A549 (cell line): ENCODE measurements around the gene FZD10.

Source experiments
- CEBPB ChIP-seq, 2 experiments: fragments of >200 bp in 1 of 2; sonication (Bioruptor Twin) in 1 of 2; formaldehyde crosslinking in 1 of 2; IDR thresholded peaks; 2 replicates each; pipeline ENCODE4 v1.6.1; 2012 to 2016
- EP300 ChIP-seq, 2 experiments: fragments of >200 bp; sonication (Bioruptor Twin); formaldehyde crosslinking; IDR thresholded peaks; 2 replicates in 1 of 2; 3 replicates in 1 of 2; pipeline ENCODE4 v1.6.1; 2016 to 2017
- KDM1A ChIP-seq: fragments of 200-600 bp; sonication (generic); IDR thresholded peaks from 2 replicates; pipeline ENCODE4 v1.6.1; 2016; ENCODE audit warnings: low read depth, mild to moderate bottlenecking
- MYC ChIP-seq: IDR thresholded peaks from 2 replicates; pipeline ENCODE4 v1.6.1; 2012; ENCODE audit warnings: mild to moderate bottlenecking, inconsistent platforms, low read length, improper control_type of control experiment, borderline replicate concordance
- TF ChIP-seq, protein P1 (sequence below): fragments of >200 bp; sonication (Bioruptor Twin); formaldehyde crosslinking; IDR thresholded peaks from 3 replicates; pipeline ENCODE4 v1.5.1; 2016
- TF ChIP-seq, protein P2 (sequence below): fragments of 200-600 bp; sonication (generic); IDR thresholded peaks from 2 replicates; pipeline ENCODE4 v1.6.1; 2016; ENCODE audit warnings: antibody characterized with exemption, mild to moderate bottlenecking, moderate library complexity
- TF ChIP-seq, protein P3 (sequence below): fragments of 250-450 bp; sonication (Bioruptor Pico); IDR thresholded peaks from 2 replicates; pipeline ENCODE4 v1.5.0; 2021; ENCODE audit warnings: mild to moderate bottlenecking, moderate library complexity, borderline replicate concordance

DNA sequence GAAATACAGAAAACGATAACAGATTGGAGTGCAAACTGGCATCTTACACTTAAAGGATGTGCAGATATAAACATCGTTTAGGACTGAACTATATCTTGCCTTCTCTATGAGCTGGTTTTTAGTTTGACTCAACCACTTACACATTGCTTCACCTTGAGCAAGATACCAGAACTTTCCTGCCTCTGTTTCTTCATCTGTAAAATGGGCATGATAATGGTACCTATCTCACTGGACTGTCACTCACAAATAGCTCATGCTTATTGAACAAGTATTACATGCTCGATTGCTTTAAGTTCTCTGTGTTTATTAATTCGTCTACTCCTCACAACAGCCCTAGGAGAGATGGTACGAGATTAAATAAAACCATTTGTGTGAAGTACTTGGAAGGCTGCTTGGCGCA lies 7.7 kb downstream of the FZD10 start:
- TF ChIP-seq, protein P1, sequence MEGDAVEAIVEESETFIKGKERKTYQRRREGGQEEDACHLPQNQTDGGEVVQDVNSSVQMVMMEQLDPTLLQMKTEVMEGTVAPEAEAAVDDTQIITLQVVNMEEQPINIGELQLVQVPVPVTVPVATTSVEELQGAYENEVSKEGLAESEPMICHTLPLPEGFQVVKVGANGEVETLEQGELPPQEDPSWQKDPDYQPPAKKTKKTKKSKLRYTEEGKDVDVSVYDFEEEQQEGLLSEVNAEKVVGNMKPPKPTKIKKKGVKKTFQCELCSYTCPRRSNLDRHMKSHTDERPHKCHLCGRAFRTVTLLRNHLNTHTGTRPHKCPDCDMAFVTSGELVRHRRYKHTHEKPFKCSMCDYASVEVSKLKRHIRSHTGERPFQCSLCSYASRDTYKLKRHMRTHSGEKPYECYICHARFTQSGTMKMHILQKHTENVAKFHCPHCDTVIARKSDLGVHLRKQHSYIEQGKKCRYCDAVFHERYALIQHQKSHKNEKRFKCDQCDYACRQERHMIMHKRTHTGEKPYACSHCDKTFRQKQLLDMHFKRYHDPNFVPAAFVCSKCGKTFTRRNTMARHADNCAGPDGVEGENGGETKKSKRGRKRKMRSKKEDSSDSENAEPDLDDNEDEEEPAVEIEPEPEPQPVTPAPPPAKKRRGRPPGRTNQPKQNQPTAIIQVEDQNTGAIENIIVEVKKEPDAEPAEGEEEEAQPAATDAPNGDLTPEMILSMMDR = no peak
- TF ChIP-seq KDM1A (no peak), EP300 (IDR thresholded peaks at IDR 0.05) (no peak), MYC (no peak), CEBPB (IDR thresholded peaks at IDR 0.05) (no peak)
- TF ChIP-seq, protein P2, sequence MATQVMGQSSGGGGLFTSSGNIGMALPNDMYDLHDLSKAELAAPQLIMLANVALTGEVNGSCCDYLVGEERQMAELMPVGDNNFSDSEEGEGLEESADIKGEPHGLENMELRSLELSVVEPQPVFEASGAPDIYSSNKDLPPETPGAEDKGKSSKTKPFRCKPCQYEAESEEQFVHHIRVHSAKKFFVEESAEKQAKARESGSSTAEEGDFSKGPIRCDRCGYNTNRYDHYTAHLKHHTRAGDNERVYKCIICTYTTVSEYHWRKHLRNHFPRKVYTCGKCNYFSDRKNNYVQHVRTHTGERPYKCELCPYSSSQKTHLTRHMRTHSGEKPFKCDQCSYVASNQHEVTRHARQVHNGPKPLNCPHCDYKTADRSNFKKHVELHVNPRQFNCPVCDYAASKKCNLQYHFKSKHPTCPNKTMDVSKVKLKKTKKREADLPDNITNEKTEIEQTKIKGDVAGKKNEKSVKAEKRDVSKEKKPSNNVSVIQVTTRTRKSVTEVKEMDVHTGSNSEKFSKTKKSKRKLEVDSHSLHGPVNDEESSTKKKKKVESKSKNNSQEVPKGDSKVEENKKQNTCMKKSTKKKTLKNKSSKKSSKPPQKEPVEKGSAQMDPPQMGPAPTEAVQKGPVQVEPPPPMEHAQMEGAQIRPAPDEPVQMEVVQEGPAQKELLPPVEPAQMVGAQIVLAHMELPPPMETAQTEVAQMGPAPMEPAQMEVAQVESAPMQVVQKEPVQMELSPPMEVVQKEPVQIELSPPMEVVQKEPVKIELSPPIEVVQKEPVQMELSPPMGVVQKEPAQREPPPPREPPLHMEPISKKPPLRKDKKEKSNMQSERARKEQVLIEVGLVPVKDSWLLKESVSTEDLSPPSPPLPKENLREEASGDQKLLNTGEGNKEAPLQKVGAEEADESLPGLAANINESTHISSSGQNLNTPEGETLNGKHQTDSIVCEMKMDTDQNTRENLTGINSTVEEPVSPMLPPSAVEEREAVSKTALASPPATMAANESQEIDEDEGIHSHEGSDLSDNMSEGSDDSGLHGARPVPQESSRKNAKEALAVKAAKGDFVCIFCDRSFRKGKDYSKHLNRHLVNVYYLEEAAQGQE = no peak
- TF ChIP-seq, protein P3, sequence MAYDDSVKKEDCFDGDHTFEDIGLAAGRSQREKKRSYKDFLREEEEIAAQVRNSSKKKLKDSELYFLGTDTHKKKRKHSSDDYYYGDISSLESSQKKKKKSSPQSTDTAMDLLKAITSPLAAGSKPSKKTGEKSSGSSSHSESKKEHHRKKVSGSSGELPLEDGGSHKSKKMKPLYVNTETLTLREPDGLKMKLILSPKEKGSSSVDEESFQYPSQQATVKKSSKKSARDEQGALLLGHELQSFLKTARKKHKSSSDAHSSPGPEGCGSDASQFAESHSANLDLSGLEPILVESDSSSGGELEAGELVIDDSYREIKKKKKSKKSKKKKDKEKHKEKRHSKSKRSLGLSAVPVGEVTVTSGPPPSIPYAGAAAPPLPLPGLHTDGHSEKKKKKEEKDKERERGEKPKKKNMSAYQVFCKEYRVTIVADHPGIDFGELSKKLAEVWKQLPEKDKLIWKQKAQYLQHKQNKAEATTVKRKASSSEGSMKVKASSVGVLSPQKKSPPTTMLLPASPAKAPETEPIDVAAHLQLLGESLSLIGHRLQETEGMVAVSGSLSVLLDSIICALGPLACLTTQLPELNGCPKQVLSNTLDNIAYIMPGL (CRISPR knock-in tag) = no peak
